ENCODE results near the gene TM4SF20. TPM values are rescaled to one million over a fixed set of nuclear protein-coding genes. Genes with fewer than 3 reads are reported as not detected.

Gene TM4SF20
- total and polyA plus RNA-seq, 3 experiments from 2014 or later: not detected

DNA sequence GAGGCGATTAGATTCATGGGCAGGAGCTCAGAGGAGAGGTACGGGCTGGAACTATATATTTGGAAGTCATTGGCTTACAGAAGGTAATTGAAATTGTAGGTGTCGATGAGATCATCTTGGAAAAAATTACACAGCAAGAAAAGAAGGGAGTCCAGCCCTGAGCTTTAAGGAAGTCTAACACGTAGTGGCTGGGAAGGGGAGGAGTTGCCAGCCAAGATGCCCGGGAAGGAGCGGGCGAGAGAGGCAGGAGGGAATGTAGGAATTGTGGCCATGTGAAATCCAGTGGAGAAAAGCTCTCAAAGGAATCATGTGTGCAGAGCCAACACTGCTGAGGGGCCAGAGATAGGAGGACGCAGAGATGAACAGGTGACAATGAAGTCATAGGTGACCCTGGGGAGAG, 34.3 kb upstream of the TM4SF20 start:
- no peaks in the 10 kb centered on the region for H3K27me3 ChIP-seq (ENCODE audit: insufficient read depth, low read length, poor library complexity, severe bottlenecking)
- H3K9me3 ChIP-seq (ENCODE audit: low read length): no peaks in the 10 kb centered on the region
- H3K4me3 Mint-ChIP-seq: no peak overlapping the region
- H3K36me3 Mint-ChIP-seq: no peaks in the 10 kb centered on the region
- H3K9me3 Mint-ChIP-seq: no peaks in the 10 kb centered on the region
- H3K27ac ChIP-seq (ENCODE audit: low read depth, low read length): no peak overlapping the region
- DNase-seq: no peak
- ChIA-PET CTCF (no interaction called here), POLR2A (no interaction called here)
- no peaks in the 10 kb centered on the region for H3K27me3 Mint-ChIP-seq
- no peaks in the 10 kb centered on the region for H3K4me1 ChIP-seq (ENCODE audit: insufficient read depth, low read length)
- no peaks in the 10 kb centered on the region for H3K36me3 ChIP-seq (ENCODE audit: insufficient read depth, low read length)
- no peak overlapping the region for H3K4me3 ChIP-seq (ENCODE audit: low read length)
- peaks cover 15 to 30% (median 16%) of the 10 kb centered on the region in 3 donors for H3K4me1 Mint-ChIP-seq
- peak overlapping the region in 2 of 8 donors; percentile 38 to 61 for H3K27ac Mint-ChIP-seq

DNA sequence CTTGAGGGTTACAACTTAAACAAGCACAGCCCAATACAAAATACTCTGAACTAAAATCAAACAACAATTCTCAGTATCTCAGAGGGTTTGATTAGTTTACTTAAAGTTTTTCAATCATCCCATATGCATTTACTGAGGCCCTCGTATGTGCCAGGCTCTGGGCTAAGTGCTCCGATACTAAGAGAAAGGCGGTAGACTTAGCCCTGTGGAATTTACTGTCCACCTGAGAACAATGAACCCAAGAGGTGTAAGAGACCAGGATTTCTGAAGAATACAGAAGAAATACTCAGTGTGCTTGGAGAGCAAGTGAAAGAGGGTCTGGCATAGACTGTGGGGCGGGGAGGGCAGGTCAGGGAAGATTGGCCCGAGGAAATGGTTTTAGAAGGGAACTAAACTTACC, 33.8 kb upstream of the TM4SF20 start:
- Mint-ChIP-seq H3K36me3 (no peaks in the 10 kb centered on the region), H3K27me3 (no peaks in the 10 kb centered on the region), H3K9me3 (no peaks in the 10 kb centered on the region), H3K27ac (no peak overlapping the region), H3K4me3 (no peak overlapping the region), H3K4me1 (peaks cover 15 to 30% (median 16%) of the 10 kb centered on the region in 3 donors)
- no peak overlapping the region for H3K27ac ChIP-seq (ENCODE audit: low read depth, low read length)
- H3K36me3 ChIP-seq (ENCODE audit: insufficient read depth, low read length): no peaks in the 10 kb centered on the region
- no peak for DNase-seq
- no peaks in the 10 kb centered on the region for H3K27me3 ChIP-seq (ENCODE audit: insufficient read depth, low read length, poor library complexity, severe bottlenecking)
- no peak overlapping the region for H3K4me3 ChIP-seq (ENCODE audit: low read length)
- ChIA-PET POLR2A (no interaction called here), CTCF (no interaction called here)
- no peaks in the 10 kb centered on the region for H3K9me3 ChIP-seq (ENCODE audit: low read length)
- H3K4me1 ChIP-seq (ENCODE audit: insufficient read depth, low read length): no peaks in the 10 kb centered on the region

DNA sequence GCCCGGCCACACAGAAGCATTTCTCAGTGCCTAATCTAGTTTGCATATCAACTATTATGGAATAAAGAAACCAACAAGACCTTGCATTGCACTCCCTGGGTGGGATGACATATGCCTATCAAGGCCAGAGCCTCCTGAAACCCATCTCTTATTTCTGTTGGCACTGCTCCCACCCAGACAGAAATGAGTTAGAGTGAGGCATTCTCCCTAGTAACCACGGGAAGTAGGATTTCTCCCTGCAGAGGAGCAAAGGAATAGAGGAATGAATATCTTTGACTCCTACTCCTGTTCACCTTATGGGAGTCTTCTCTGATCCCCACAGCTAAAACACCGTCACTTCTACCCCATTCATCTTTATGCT, 32.9 kb upstream of the TM4SF20 start:
- no peaks in the 10 kb centered on the region for H3K27me3 ChIP-seq (ENCODE audit: insufficient read depth, low read length, poor library complexity, severe bottlenecking)
- Mint-ChIP-seq H3K4me1 (peaks cover 15 to 30% (median 16%) of the 10 kb centered on the region in 3 donors), H3K27me3 (no peaks in the 10 kb centered on the region), H3K9me3 (no peaks in the 10 kb centered on the region), H3K27ac (no peak overlapping the region), H3K36me3 (no peaks in the 10 kb centered on the region), H3K4me3 (peak overlapping the region in 1 of 7 donors; percentile 8)
- H3K27ac ChIP-seq (ENCODE audit: low read depth, low read length): no peak overlapping the region
- no peak overlapping the region for H3K4me3 ChIP-seq (ENCODE audit: low read length)
- H3K9me3 ChIP-seq (ENCODE audit: low read length): no peaks in the 10 kb centered on the region
- H3K4me1 ChIP-seq (ENCODE audit: insufficient read depth, low read length): no peaks in the 10 kb centered on the region
- ChIA-PET CTCF (interaction anchor here (1.1 kb wide), 1 partner anchor 173 kb away, joined by 3 read pairs; no protein-coding TSS in a partner anchor), POLR2A (no interaction called here)
- H3K36me3 ChIP-seq (ENCODE audit: insufficient read depth, low read length): no peaks in the 10 kb centered on the region
- no peak for DNase-seq

DNA sequence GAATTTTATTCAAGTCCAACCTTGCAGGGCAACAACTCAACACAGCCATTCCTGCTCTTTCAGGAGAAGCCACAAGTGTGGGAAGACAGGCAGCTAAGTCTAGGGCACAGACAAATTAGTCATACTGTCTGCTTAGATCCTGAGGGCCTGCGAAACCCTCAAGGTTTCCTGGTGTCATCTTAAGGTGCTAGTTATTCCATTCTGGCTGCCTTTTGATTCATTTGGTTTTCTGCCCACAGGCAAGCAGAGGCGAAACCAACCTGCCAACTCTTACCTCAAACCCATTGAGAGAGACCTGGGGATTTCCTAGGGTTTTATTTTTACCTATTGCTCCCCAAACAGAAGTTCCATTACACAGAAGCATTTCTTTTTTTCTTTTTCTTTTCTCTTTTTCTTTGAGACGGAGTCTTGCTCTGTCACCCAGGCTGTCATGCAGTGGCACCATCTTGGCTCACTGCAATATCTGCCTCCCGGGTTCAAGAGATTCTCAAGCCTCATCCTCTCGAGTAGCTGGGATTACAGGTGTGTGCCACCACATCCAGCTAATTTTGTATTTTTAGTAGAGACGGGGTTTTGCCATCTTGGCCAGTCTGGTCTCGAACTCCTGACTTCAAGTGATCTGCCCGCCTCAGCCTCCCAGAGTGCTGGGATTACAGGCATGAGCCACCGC, 32.3 kb upstream of the TM4SF20 start:
- no peak overlapping the region for H3K4me3 ChIP-seq (ENCODE audit: low read length)
- no peaks in the 10 kb centered on the region for H3K4me1 ChIP-seq (ENCODE audit: insufficient read depth, low read length)
- Mint-ChIP-seq H3K27ac (peak overlapping the region in 3 of 8 donors; percentile 12 to 73 (median 68)), H3K27me3 (no peaks in the 10 kb centered on the region), H3K9me3 (no peaks in the 10 kb centered on the region), H3K36me3 (no peaks in the 10 kb centered on the region), H3K4me1 (peaks cover 15 to 34% (median 16%) of the 10 kb centered on the region in 3 donors), H3K4me3 (peak overlapping the region in 1 of 7 donors; percentile 8)
- H3K27ac ChIP-seq (ENCODE audit: low read depth, low read length): no peak overlapping the region
- no peaks in the 10 kb centered on the region for H3K36me3 ChIP-seq (ENCODE audit: insufficient read depth, low read length)
- no peaks in the 10 kb centered on the region for H3K27me3 ChIP-seq (ENCODE audit: insufficient read depth, low read length, poor library complexity, severe bottlenecking)
- DNase-seq: peak in 1 of 5 donors; percentile 29
- ChIA-PET CTCF (interaction anchor here (1.1 kb wide), 1 partner anchor 173 kb away, joined by 3 read pairs; no protein-coding TSS in a partner anchor), POLR2A (no interaction called here)
- no peaks in the 10 kb centered on the region for H3K9me3 ChIP-seq (ENCODE audit: low read length)

DNA sequence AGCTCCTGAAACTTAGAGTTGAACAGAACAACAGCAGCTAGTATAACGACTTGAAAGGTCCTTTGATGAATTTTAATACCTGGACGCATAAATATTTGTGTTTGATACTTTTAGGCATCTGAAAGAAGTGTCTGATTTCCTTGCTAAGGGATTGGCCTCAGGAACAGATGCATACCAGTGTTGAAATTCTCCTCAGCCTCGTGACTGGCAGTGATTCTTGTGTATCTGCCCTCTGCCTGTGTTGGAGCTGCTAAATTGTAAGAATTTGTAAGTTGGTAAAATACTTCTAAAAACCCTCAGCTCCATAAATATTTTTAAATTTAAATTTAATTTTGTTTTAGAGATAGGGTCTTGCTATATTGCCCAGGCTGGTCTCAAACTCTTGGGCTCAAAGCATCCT, 31.1 kb upstream of the TM4SF20 start:
- no peaks in the 10 kb centered on the region for H3K36me3 Mint-ChIP-seq
- no peaks in the 10 kb centered on the region for H3K27me3 Mint-ChIP-seq
- Histone ChIP-seq H3K36me3 (ENCODE audit: insufficient read depth, low read length) (no peaks in the 10 kb centered on the region), H3K27me3 (ENCODE audit: insufficient read depth, low read length, poor library complexity, severe bottlenecking) (no peaks in the 10 kb centered on the region), H3K9me3 (ENCODE audit: low read length) (no peaks in the 10 kb centered on the region), H3K27ac (ENCODE audit: low read depth, low read length) (no peak overlapping the region), H3K4me3 (ENCODE audit: low read length) (no peak overlapping the region), H3K4me1 (ENCODE audit: insufficient read depth, low read length) (peaks cover 7% of the 10 kb centered on the region)
- H3K27ac Mint-ChIP-seq: no peak overlapping the region
- CTCF ChIA-PET: no interaction called here
- H3K9me3 Mint-ChIP-seq: no peaks in the 10 kb centered on the region
- POLR2A ChIA-PET: no interaction called here
- peaks cover 20 to 34% (median 21%) of the 10 kb centered on the region in 3 donors for H3K4me1 Mint-ChIP-seq
- no peak overlapping the region for H3K4me3 Mint-ChIP-seq
- no peak for DNase-seq

DNA sequence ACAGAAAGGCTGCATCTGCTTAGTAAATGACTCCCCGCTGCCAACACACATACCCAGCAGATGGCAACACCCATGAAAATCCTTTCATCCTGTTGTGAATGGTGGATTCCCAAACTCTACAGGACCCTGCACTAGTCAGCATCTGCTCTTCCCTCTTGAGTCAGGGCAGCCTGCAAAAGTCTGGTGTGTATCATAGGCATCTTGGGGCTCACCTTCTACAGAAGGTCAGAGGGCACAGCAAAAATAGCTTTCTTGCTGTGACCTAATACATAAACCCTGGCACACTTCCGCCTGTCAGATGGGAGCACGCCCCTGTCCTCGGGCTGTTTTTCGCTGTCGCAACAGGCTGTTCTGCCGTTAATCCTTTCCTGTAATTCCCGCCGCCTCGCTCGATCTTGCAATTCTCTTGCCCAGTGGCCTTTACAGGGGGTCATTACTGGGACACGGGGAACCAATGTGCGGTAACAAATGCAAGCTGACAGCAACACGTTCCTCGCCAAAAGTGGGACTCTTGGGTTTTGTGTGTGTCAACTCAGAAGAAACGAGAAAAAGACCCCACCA, 28.6 kb upstream of the TM4SF20 start:
- H3K4me3 Mint-ChIP-seq: no peak overlapping the region
- Histone ChIP-seq H3K27ac (ENCODE audit: low read depth, low read length) (no peak overlapping the region), H3K27me3 (ENCODE audit: insufficient read depth, low read length, poor library complexity, severe bottlenecking) (no peaks in the 10 kb centered on the region), H3K4me3 (ENCODE audit: low read length) (no peak overlapping the region), H3K9me3 (ENCODE audit: low read length) (no peaks in the 10 kb centered on the region), H3K4me1 (ENCODE audit: insufficient read depth, low read length) (peaks cover 7% of the 10 kb centered on the region), H3K36me3 (ENCODE audit: insufficient read depth, low read length) (no peaks in the 10 kb centered on the region)
- H3K36me3 Mint-ChIP-seq: no peaks in the 10 kb centered on the region
- peak overlapping the region in 1 of 8 donors; percentile 60 for H3K27ac Mint-ChIP-seq
- no peaks in the 10 kb centered on the region for H3K9me3 Mint-ChIP-seq
- peaks cover 0 to 2% of the 10 kb centered on the region in 2 donors for H3K27me3 Mint-ChIP-seq
- CTCF ChIA-PET: no interaction called here
- H3K4me1 Mint-ChIP-seq: peaks cover 20 to 28% (median 21%) of the 10 kb centered on the region in 3 donors
- no peak for DNase-seq
- POLR2A ChIA-PET: no interaction called here

DNA sequence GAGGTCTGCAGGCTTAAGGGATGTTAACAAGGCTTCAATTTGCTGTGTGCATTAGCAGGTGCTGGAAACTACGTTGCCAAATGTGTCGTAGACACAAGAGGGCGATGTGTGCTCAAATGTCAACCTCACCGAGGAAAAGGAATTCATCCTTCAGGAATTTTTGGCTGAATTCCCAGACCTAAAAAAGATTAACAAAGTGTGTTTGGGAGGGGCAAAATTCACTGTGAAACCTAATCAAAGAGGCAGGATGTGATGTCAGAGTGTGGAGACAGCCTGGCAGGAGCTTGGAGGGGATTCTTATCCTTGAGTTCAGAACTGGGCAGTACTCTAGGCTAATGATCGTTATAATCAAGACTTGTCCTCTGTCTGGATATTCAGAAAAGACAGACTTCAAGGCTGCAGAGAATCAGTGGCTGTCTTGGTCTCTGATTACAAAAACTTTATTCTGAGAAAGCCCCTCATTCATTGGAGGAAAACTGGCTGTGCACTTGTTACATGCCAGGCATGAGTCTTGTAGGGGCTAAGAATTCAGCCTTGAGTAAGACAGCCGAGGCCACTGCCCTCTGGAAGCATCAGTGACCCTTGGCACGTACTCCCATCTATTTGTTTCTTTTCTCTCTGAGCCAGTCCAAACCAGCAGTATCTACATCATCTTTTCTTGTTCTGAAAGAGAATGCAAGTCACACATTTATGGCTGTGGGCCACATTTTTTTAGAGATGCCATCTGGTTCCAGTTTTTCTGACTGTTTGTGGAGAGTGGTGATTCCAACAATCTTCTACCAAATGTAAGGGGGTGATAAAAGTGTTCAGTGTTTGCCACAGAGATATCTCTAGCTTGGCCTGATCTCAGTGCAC, 27.3 kb upstream of the TM4SF20 start:
- no peak for DNase-seq
- H3K4me1 Mint-ChIP-seq: peaks cover 11 to 18% (median 15%) of the 10 kb centered on the region in 3 donors
- Histone ChIP-seq H3K36me3 (ENCODE audit: insufficient read depth, low read length) (no peaks in the 10 kb centered on the region), H3K9me3 (ENCODE audit: low read length) (no peaks in the 10 kb centered on the region), H3K4me1 (ENCODE audit: insufficient read depth, low read length) (peaks cover 7% of the 10 kb centered on the region), H3K27ac (ENCODE audit: low read depth, low read length) (no peak overlapping the region), H3K27me3 (ENCODE audit: insufficient read depth, low read length, poor library complexity, severe bottlenecking) (no peaks in the 10 kb centered on the region), H3K4me3 (ENCODE audit: low read length) (no peak overlapping the region)
- POLR2A ChIA-PET: no interaction called here
- peaks cover 2 to 9% of the 10 kb centered on the region in 2 donors for H3K27me3 Mint-ChIP-seq
- no peaks in the 10 kb centered on the region for H3K36me3 Mint-ChIP-seq
- H3K27ac Mint-ChIP-seq: peak overlapping the region in 2 of 8 donors; percentile 14 to 80
- no peak overlapping the region for H3K4me3 Mint-ChIP-seq
- no peaks in the 10 kb centered on the region for H3K9me3 Mint-ChIP-seq
- CTCF ChIA-PET: interaction anchor here (1.4 to 1.6 kb wide), 2 partner anchors 20 to 359 kb away, joined by 3 to 5 read pairs; no protein-coding TSS in a partner anchor

Measured in CD8-positive, alpha-beta memory T cell (primary cell).